HG03135 (cell line): Measurements from ENCODE around the gene GGA1.
"Not testable (repeated sequence)": the region's sequence is repeated elsewhere in the genome, so short reads cannot be mapped to it uniquely, and the experiment has no call there.

Source experiments
- ATAC-seq: cut with Tn5 transposase; IDR thresholded peaks from one replicate; pipeline ENCODE4 v1.9.1; 2021; ENCODE audit warnings: mild to moderate bottlenecking, moderate library complexity; ENCODE audit not compliant: unreplicated experiment

The GGA1 gene

GRCh38 chr22:37607010-37607934, 1.4 kb upstream of the GGA1 start:
- ATAC-seq, result no peak

DNA sequence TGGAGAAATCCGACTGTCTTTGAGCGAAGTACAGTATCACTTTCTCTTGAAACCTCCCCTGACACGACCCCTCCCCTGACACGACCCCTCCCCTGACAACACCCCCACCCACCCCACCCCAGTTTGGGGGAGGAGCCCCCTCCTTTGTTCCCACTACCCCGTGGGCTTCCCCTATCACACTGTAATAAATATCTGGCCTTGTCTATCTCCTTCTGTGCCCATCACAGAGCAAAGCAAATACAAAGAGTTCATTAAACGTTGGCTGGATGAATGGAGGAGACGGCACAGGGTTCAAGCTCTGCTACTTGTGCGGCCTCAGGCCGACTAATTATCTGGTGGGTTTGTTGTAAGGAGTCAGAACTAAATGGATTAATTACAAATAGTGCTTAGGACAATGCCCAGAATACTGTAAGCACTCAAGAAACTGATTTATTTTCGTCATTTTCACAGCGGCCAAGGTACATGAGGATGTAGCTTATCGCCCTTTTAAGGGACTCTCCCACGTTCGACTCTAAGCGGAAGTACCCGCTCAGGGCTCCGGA, 628 bp upstream of the GGA1 start:
- no peak for ATAC-seq

DNA sequence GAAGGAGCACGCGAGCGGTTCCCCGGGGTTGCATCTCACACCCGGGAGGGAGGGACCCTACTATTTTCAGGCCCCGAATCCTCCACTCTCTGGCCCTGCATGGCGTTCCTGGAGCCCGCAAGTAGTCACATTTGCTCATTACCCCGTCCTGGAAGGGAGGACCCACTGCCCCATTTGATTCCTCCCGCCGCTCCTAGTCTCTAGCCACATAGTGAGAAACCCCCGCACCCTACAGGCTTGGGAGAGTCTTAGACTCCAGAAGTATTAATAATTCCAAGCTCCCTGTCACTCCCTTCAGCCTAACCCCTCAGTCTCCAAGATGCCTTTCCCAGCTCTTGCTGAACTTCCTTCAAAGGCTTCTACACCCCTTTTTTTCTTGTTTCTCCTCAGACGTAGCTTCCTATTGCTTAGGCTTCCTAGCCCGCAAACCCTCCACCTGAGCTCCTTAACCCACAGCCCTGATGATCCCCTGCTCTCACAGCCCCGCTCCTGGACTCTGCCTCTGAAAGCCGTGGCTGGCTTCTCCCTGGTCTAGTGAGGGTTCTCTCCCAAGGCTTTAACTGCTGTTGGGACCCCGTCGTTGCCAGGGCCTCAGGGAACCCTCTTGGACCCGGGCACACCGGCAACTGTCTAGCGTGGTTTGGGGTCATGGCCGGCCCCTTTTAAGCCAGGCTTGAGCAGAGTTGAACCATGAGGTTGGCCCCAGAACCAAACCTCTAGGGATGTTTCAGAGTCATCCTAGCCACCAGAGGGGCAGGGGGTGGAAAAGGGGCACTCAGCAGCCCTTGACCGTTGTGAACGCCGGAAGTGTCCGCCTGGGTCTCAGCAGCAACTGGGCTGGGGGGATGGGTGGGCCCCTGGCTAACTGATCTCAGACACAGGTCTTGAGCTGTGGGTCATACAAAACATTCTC, 862 bp downstream of the GGA1 start:
- no peak for ATAC-seq

DNA sequence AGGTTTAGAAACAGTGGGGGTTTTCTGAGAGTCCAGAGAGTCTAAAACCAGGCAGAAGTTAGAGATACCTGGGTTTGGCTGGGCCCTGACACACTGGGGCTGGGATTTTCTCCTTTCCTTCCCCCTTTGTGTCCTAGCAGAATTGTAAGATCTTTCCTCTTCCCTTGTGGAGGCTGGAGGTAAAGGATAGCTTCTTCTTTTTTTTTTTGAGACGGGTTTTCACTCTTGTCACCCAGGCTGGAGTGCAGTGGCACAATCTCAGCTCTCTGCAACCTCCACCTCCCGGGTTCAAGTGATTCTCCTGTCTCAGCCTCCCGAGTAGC, 1.5 kb downstream of the GGA1 start:
- not testable (repeated sequence) for ATAC-seq

- ATAC-seq, result no peak
Measured at GRCh38 chr22:37610480-37611129, 2.0 kb downstream of the GGA1 start.

- no peak for ATAC-seq
Measured at GRCh38 chr22:37611207-37611606, 2.6 kb downstream of the GGA1 start.

DNA sequence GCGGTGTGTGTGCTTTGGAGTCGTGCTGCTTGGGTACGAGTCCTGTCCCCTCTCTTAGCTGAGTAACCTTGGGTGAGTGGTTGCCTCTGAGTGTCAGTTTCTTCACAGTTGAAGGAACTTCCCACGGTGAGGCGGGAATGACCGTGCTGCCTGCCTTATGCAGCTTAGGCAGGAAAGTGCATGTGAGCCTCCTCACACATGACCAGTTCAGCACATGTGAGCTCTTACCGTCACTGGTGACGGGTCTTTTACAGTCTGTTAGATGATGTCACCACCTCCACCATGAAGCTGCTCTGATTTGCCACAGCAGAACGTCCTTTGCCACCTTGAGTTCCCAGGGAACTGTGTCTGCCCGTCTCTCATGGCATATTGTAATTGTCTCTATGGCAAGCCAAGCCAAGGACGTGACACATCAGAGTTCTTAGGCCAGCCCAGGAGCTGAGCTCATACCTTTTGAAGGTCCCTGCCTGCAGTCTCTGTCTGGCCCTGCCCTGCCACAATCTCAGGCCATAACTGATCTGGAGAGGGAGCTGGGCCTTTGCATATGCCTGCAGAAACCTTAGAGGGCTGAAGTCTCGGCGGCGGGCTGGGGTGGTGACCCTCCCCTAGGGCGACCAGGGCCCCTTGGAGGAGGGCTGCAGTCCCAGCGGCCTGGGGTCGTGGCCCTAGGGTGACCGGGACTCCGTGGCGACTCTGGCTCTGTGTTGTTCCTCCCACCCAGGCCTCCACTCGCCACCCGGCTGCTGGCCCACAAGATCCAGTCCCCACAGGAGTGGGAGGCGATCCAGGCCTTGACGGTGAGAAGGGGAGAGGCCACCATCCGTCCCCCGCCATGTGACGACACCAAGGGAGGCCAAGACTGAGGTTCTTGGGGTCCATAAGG, 7.8 kb downstream of the GGA1 start:
- no peak for ATAC-seq

DNA sequence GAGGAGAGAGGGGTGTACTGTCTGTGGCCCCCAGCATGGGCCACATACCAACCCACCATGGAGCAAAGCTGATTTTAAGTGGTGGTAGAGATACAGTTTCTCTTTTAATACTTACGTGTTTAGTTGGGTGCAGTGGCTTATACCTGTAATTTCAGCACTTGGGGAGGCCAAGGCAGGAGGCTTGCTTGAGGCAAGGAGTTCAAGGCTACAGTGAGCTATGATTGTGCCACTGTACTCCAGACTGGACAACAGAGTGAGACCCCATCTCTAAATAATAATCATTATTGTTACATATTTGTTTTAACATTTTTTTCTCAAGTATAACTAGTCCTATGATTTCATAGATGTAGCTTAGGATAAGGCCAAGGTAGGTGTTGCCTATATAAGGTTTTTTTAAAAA, 8.8 kb downstream of the GGA1 start:
- ATAC-seq, result no peak

GRCh38 chr22:37618072-37618656, 9.5 kb downstream of the GGA1 start:
- no peak for ATAC-seq

DNA sequence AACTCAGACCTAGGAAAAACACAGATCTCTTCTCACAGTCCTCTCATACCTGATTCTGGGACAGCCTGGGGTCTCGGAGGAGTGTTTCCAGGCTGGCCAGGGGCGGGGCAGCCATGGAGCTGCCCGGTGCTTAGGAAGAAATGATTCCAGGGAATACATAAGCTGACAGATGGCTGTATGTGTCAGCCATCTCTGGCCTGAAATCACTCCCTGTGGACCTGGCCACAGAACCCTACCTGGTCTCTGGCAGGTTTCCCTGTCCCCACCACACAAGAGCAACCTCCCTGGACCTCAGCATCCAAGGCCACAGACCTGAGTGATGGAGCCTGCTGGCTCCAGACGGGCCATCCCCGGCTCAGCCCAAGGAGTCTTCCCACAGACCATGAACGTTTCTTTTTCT, 10.0 kb downstream of the GGA1 start:
- no peak for ATAC-seq

DNA sequence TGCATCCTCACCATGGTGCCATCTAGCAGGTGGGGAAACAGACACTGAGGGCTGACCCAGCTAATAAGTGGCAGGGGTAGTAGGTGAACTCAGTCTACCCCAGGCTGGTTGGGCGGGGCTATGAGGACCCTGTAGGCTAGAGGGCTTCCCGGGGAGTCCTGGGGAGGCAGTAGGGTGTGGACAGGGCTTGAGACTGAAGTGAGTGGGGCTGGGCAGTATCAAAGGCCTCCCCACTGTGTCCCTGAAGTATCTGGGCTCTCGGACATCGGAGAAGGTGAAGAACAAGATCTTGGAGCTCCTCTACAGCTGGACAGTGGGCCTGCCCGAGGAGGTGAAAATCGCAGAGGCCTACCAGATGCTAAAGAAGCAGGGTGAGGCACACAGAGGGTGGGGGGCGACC, 11.4 kb downstream of the GGA1 start:
- ATAC-seq, result no peak

DNA sequence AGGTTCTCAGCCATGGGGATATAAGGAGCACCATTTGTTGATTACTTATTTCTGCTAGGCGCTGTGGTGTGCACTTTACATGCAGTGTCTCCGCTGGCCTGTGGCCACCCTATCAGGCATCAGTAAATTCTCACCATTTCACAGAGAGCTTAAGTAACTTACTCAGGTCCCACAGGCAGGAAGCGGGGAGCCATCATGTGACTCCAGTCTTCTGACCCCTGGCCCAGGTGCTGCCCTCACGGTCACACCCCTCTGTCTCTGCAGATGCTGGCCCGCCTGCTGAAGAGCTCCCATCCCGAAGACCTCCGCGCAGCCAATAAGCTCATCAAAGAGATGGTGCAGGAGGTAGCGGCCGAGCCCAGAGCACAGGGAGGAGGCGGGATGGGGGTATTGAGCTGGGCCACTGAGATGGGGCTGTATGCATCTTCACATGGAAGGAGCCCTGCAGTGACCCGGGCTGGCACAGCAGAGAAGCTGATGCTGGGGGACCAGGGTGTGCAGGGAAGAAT, 12.8 kb downstream of the GGA1 start:
- ATAC-seq, result no peak

DNA sequence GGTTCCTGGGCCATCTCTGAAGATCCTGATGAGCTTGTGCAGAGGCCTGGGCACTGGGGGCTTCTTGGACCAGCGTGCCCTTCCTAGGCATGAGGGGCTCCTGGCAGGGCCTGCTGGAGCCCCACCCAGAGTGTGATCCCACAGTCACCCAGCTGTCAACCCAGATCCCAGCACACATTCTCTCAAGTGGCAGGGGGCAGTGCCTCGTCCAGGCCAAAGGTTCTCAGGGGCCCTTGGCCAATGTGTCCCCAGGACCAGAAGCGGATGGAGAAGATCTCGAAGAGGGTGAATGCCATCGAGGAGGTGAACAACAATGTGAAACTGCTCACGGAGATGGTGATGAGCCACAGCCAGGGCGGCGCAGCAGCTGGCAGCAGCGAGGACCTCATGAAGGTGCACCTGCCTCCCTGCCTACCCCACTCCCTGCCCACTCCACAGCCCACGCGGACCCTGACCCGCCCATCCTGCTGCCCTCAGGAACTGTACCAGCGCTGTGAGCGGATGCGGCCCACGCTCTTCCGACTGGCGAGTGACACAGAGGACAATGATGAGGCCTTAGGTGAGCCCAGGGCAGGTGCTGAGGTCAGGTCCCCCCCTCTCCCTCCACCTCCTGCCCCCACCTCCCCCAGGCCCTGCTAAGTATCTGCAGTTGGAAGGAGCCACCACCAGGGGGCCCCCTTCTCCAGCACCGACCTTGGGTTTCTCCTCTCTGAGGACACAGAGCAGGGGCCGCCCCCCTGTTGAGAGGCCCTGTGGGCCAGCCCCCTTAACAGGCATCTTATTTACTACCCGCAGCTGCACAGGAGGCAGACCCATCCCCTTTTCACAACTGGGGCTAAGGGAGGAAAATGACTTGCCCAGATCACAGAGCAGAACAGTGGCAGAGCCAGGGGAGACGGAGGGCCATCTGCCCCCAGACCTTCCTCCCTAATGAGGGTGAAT, 14.7 kb downstream of the GGA1 start:
- ATAC-seq, result no peak

DNA sequence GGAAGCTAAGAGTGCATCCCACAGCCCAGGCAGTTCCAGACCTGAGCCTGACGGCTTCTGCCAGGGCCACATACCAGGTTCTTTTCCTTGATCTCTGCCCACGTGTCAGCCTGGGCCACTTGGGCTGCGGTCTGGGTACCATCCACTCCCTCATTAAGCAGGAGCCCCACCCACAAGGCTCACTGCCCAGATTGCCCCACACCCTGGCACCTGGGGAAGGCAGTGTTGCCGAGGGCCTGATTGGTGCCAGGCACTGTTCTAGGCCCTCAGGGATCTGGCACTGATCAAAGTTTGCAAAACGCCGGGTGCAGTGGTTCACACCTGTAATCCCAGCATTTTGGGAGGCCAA, 15.4 kb downstream of the GGA1 start:
- no peak for ATAC-seq

GRCh38 chr22:37624876-37625275, 16.2 kb downstream of the GGA1 start:
- no peak for ATAC-seq

DNA sequence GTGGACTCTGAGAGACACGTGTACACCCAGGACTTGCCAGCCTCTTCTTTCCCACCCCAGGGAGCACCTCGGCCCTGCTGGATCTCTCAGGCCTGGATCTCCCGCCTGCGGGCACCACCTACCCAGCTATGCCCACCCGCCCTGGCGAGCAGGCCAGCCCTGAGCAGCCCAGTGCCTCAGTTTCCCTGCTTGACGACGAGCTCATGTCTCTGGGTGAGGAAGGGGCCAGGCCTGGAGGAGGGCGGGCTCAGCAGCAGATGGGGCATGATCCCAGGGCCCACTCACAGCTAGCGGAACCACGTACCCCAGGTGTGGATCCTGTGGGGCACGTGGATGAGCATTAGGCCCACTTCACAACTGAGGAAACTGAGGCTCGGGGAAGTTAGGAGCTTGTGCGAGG, 17.1 kb downstream of the GGA1 start:
- no peak for ATAC-seq

GRCh38 chr22:37626144-37626543, 17.5 kb downstream of the GGA1 start:
- ATAC-seq, result no peak

GRCh38 chr22:37626556-37627075, 18.0 kb downstream of the GGA1 start:
- ATAC-seq, result no peak
